ENCODE measurements around the gene SCYGR5. TPM values are rescaled to one million over a fixed set of nuclear protein-coding genes. Genes with fewer than 3 reads are reported as not detected.
"Not testable (repeated sequence)": the region's sequence is repeated elsewhere in the genome, so short reads cannot be mapped to it uniquely, and the experiment has no call there.

Gene SCYGR5
- polyA plus RNA-seq, 3 donors: not detected

- Mint-ChIP-seq H3K36me3 (no peaks in the 10 kb centered on the region), H3K27me3 (ENCODE audit: low read depth in 3 of 3) (peaks cover 0 to 8% (median 3%) of the 10 kb centered on the region in 3 donors), H3K4me3 (no peak overlapping the region), H3K9me3 (no peaks in the 10 kb centered on the region), H3K27ac (no peak overlapping the region), H3K4me1 (no peaks in the 10 kb centered on the region)
- intact Hi-C loops (cut with micrococcal nuclease): no loop called here
- no peak for DNase-seq
- WGBS (ENCODE audit: insufficient coverage): 100% methylated on average over 2 of the region's 6 CpGs
- Histone ChIP-seq H4K20me1 (ENCODE audit: insufficient read depth, low read length) (no peaks in the 10 kb centered on the region), H3K4me2 (replicated peaks; ENCODE audit: extremely low read depth, low read length, poor library complexity, severe bottlenecking) (no peak overlapping the region), H3K9ac (ENCODE audit: insufficient read depth, low read length, poor library complexity, severe bottlenecking) (no peak overlapping the region), H3K27me3 (ENCODE audit: control insufficient read depth in 2 of 2, insufficient read depth in 2 of 2, low read length in 2 of 2) (peaks cover 0 to 2% of the 10 kb centered on the region in 2 donors), H3K36me3 (replicated peaks in 1 of 2; ENCODE audit: control insufficient read depth in 1 of 2, insufficient read depth in 2 of 2, low read length in 2 of 2) (no peaks in the 10 kb centered on the region), H3K4me3 (replicated peaks in 1 of 3; ENCODE audit: low read depth in 2 of 3, low read length in 3 of 3) (no peak overlapping the region), H3K27ac (ENCODE audit: low read depth in 1 of 2, low read length in 2 of 2) (no peak overlapping the region), H3K4me1 (ENCODE audit: control insufficient read depth in 1 of 2, insufficient read depth in 2 of 2, low read length in 2 of 2) (no peaks in the 10 kb centered on the region), H3K79me2 (ENCODE audit: insufficient read depth, low read length) (no peaks in the 10 kb centered on the region), H2AFZ (ENCODE audit: insufficient read depth, low read depth, low read length, poor library complexity, severe bottlenecking) (no peak overlapping the region), H3K9me3 (replicated peaks in 1 of 2; ENCODE audit: control insufficient read depth in 1 of 2, insufficient read depth in 1 of 2, low read length in 2 of 2) (no peaks in the 10 kb centered on the region)
- TF ChIP-seq CTCF (IDR thresholded peaks at IDR 0.05): no peak
Measured at GRCh38 chr2:227665189-227665940, 1.2 kb upstream of the SCYGR5 start.

GRCh38 chr2:227671170-227671905, 4.7 kb downstream of the SCYGR5 start:
- no peak for DNase-seq
- H3K4me3 ChIP-seq (replicated peaks in 1 of 3; ENCODE audit: low read depth in 2 of 3, low read length in 3 of 3): no peak overlapping the region
- H3K36me3 ChIP-seq (replicated peaks in 1 of 2; ENCODE audit: control insufficient read depth in 1 of 2, insufficient read depth in 2 of 2, low read length in 2 of 2): no peaks in the 10 kb centered on the region
- no peak overlapping the region for H2AFZ ChIP-seq (ENCODE audit: insufficient read depth, low read depth, low read length, poor library complexity, severe bottlenecking)
- H3K9ac ChIP-seq (ENCODE audit: insufficient read depth, low read length, poor library complexity, severe bottlenecking): no peak overlapping the region
- Mint-ChIP-seq H3K27me3 (ENCODE audit: low read depth in 3 of 3) (peaks cover 1 to 4% (median 4%) of the 10 kb centered on the region in 3 donors), H3K4me1 (no peaks in the 10 kb centered on the region), H3K27ac (no peak overlapping the region), H3K9me3 (peaks cover 0 to 9% (median 0%) of the 10 kb centered on the region in 7 donors), H3K36me3 (no peaks in the 10 kb centered on the region), H3K4me3 (no peak overlapping the region)
- WGBS (ENCODE audit: insufficient coverage): no CpG with 5 or more reads among the region's 3 CpGs
- H3K27ac ChIP-seq (ENCODE audit: low read depth in 1 of 2, low read length in 2 of 2): no peak overlapping the region
- no peak for TF ChIP-seq CTCF (IDR thresholded peaks at IDR 0.05)
- H3K9me3 ChIP-seq (replicated peaks in 1 of 2; ENCODE audit: control insufficient read depth in 1 of 2, insufficient read depth in 1 of 2, low read length in 2 of 2): no peaks in the 10 kb centered on the region
- no peaks in the 10 kb centered on the region for H4K20me1 ChIP-seq (ENCODE audit: insufficient read depth, low read length)
- no peak overlapping the region for H3K4me2 ChIP-seq (replicated peaks; ENCODE audit: extremely low read depth, low read length, poor library complexity, severe bottlenecking)
- intact Hi-C loops (cut with micrococcal nuclease): no loop called here
- H3K4me1 ChIP-seq (ENCODE audit: control insufficient read depth in 1 of 2, insufficient read depth in 2 of 2, low read length in 2 of 2): no peaks in the 10 kb centered on the region
- no peaks in the 10 kb centered on the region for H3K27me3 ChIP-seq (ENCODE audit: control insufficient read depth in 2 of 2, insufficient read depth in 2 of 2, low read length in 2 of 2)
- no peaks in the 10 kb centered on the region for H3K79me2 ChIP-seq (ENCODE audit: insufficient read depth, low read length)

GRCh38 chr2:227673620-227674019, 7.0 kb downstream of the SCYGR5 start:
- H3K9me3 ChIP-seq (replicated peaks in 1 of 2; ENCODE audit: control insufficient read depth in 1 of 2, insufficient read depth in 1 of 2, low read length in 2 of 2); H3K27me3 Mint-ChIP-seq (ENCODE audit: low read depth in 3 of 3); H3K36me3 Mint-ChIP-seq; H3K4me2 ChIP-seq (replicated peaks; ENCODE audit: extremely low read depth, low read length, poor library complexity, severe bottlenecking); H3K27ac ChIP-seq (ENCODE audit: low read depth in 1 of 2, low read length in 2 of 2); H3K27me3 ChIP-seq (ENCODE audit: control insufficient read depth in 2 of 2, insufficient read depth in 2 of 2, low read length in 2 of 2); H3K9me3 Mint-ChIP-seq; H3K79me2 ChIP-seq (ENCODE audit: insufficient read depth, low read length); H3K4me1 Mint-ChIP-seq; H3K9ac ChIP-seq (ENCODE audit: insufficient read depth, low read length, poor library complexity, severe bottlenecking); H3K36me3 ChIP-seq (replicated peaks in 1 of 2; ENCODE audit: control insufficient read depth in 1 of 2, insufficient read depth in 2 of 2, low read length in 2 of 2); intact Hi-C loops (cut with micrococcal nuclease); DNase-seq; H3K4me3 ChIP-seq (replicated peaks in 1 of 3; ENCODE audit: low read depth in 2 of 3, low read length in 3 of 3); H3K4me3 Mint-ChIP-seq; H2AFZ ChIP-seq (ENCODE audit: insufficient read depth, low read depth, low read length, poor library complexity, severe bottlenecking); H3K4me1 ChIP-seq (ENCODE audit: control insufficient read depth in 1 of 2, insufficient read depth in 2 of 2, low read length in 2 of 2); H4K20me1 ChIP-seq (ENCODE audit: insufficient read depth, low read length): not testable (repeated sequence)
- no CpG with 5 or more reads among the region's 5 CpGs for WGBS (ENCODE audit: insufficient coverage)
- peak overlapping the region in 1 of 7 donors; percentile 51 for H3K27ac Mint-ChIP-seq

Data from CD14-positive monocyte (primary cell).